ENCODE data around the gene MAP1A.
"Not testable (repeated sequence)": the region's sequence is repeated elsewhere in the genome, so short reads cannot be mapped to it uniquely, and the experiment has no call there.

The MAP1A gene

GRCh38 chr15:43531018-43531670 is 13.7 kb downstream of the MAP1A start:
- DNase-seq = no peak

- DNase-seq = not testable (repeated sequence)
Observed at GRCh38 chr15:43532826-43533225, 15.4 kb downstream of the MAP1A start.

- no peak for DNase-seq
Observed at GRCh38 chr15:43534897-43535296, 17.5 kb downstream of the MAP1A start.

DNA sequence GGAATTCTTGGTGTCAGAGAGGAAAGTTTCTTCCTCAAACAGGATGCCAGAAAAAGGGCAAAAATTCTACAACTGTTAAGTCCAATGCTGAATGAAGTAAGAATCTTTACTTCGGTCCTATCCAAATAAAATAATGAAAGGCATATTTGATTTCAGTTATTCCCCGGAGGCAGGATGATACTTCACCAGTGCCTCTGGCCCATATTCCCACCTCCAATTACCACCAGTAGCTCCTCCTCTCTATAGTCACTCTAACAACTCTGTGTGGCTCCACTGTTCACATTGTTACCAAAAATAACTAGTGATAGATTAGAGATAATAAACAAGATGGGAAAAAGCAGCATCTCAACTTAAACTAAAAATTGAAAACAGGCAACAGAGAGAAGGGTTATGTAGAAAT is 20.7 kb downstream of the MAP1A start:
- no peak for DNase-seq

GRCh38 chr15:43541785-43542184 is 24.4 kb downstream of the MAP1A start:
- DNase-seq = no peak

DNA sequence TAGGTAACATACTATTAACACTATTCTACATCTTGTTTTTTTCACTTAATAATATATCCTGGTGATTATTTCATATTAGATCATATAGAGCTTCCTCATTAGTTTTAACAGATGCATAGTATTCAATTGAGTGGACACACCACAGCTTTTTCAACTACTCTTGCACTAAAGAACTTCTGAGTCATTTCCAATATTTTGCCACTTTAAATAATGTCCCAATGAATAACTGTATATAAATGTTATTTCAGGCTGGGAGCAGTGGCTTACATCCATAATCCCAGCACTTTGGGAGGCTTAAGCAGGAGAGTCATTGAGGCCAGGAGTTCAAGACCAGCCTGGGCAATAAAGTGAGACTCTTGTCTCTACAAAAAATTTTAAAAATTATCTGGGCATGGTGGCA is 26.9 kb downstream of the MAP1A start:
- DNase-seq = no peak

GRCh38 chr15:43545426-43545825 is 28.0 kb downstream of the MAP1A start:
- no peak for DNase-seq

DNA sequence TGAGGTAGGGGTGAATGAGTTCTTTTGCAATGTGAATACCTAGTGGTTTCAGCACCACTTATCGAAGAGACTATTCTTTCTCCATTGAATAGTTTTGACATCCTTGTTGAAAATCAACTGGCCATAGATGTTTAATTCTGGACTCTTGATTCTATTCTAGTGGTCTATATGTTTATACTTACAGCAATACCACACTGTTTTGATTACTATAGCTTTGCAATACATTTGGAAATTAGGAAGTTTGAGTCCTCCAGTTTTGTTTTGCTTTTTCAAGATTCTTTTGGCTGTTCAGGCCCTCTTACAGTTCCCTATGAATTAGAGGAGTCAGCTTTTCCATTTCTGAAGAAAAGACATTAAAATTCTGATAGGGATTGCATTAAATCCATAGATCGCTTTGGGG is 30.1 kb downstream of the MAP1A start:
- no peak for DNase-seq

DNA sequence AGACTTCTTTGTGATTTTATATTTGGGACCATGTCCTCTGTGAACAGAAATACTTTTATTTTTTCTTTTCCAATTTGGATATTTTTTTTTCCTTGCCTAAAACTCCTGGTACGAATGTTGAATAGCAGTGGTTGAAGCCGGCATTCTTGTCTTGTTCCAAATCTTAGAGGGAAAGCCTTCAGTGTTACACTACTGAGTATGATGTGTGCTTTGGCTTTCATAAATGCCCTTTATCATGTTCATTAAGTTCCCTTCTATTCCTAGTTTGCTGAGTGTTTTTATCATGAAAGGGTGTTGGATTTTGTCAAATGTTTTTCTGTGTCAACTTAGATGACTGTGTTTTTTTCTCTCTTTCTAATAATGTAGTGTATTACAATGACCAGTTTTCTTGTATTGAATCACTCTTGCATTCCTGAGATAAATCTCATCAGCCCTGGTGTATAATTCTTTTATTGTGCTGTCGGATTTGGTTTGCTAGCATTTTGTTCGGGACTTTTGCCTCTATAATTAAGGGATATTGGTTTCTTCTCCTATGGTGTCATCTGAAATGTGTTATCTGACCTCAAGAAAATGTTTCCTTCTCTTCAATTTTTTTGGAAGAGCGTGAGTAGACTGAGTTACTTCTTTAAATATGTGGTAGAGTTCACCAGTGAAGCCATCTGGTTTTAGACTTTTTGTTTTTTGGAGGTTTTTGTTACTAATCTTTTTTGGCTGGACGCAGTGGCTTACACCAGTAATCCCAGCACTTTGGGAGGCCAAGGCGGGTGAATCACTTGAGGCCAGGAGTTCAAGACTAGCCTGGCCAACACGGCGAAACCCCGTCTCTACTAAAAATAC is 33.3 kb downstream of the MAP1A start:
- no peak for DNase-seq

DNA sequence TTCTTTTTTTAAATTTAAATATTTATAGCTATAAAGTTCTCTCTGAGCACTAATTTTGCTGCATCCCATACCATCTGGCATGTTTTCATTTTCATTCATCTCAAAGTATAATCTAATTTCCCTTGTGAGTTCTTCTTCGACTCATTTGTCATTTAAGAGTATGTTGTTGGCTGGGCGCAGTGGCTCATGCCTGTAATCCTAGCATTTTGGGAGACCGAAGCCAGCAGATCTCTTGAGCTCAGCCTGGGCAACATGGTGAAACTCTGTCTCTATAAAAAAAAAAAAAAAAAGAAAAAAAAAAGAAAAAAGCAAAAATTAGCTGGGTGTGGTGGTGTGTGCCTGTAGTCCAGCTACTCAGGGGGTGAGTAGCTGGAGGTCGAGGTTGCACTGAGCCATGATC is 34.8 kb downstream of the MAP1A start:
- DNase-seq = no peak

- no peak for DNase-seq
Observed at GRCh38 chr15:43552986-43553385, 35.6 kb downstream of the MAP1A start.

GRCh38 chr15:43562753-43563152 is 45.3 kb downstream of the MAP1A start:
- DNase-seq = not testable (repeated sequence)

- DNase-seq = not testable (repeated sequence)
Observed at GRCh38 chr15:43563793-43564192, 46.4 kb downstream of the MAP1A start.

DNA sequence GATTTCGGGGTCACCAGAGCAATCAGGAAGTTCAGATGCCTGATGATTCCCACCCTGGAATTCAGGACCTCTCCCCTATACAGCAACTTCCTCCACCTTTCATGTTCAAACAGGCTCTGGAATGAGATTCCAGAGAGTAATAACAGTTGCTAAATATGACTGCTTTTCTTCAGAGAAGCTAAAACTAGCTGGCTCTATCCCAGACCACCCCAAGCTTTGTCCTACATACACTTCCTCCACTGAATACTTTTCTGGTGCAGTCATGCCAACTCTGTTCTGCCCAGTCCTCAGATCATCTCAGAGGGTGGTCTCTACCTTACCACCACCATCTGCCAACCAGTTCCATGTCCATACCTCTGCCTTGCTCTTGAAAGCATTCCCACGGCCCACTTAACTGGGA is 49.2 kb downstream of the MAP1A start:
- not testable (repeated sequence) for DNase-seq

GRCh38 chr15:43574607-43575006 is 57.2 kb downstream of the MAP1A start:
- not testable (repeated sequence) for DNase-seq
